Smooth muscle cell (in vitro differentiated cells): ENCODE results near the gene MUS81. TPM values are rescaled to one million over a fixed set of nuclear protein-coding genes. Genes with fewer than 3 reads are reported as not detected.
A peak's percentile ranks its signal among the peaks of the same experiment; 100 is the strongest.

Experiments used
- DNase-seq: peaks from one replicate; lab custom pipeline; 2025; ENCODE audit not compliant: unreplicated experiment; lab: John Stamatoyannopoulos, UW
- H2AFZ ChIP-seq: fragments of 200-600 bp; sonication (generic); 2 replicates; pipeline ENCODE4 v1.6.0; 2016; ENCODE audit warnings: antibody characterized with exemption, low read depth, mild to moderate bottlenecking
- H3F3A ChIP-seq: fragments of 200-600 bp; sonication (generic); 2 replicates; pipeline ENCODE4 v1.6.0; 2017; ENCODE audit warnings: antibody characterized with exemption, low read depth
- H3K27ac ChIP-seq: fragments of 200-600 bp; sonication (generic); 2 replicates; pipeline ENCODE4 v1.5.1; 2016; ENCODE audit warnings: low read depth, mild to moderate bottlenecking
- H3K27me3 ChIP-seq: fragments of 200-600 bp; sonication (generic); 2 replicates; pipeline ENCODE4 v1.6.1; 2016; ENCODE audit warnings: low read depth, mild to moderate bottlenecking
- H3K36me3 ChIP-seq: fragments of 200-600 bp; sonication (generic); 2 replicates; pipeline ENCODE4 v1.5.1; 2016; ENCODE audit warnings: low read depth
- H3K4me1 ChIP-seq: fragments of 200-600 bp; sonication (generic); 2 replicates; pipeline ENCODE4 v1.5.1; 2016; ENCODE audit warnings: low read depth
- H3K4me2 ChIP-seq: fragments of 200-600 bp; sonication (generic); 2 replicates; pipeline ENCODE4 v1.6.0; 2016; ENCODE audit warnings: mild to moderate bottlenecking
- H3K4me3 ChIP-seq: fragments of 200-600 bp; sonication (generic); 2 replicates; pipeline ENCODE4 v1.5.1; 2016; ENCODE audit warnings: mild to moderate bottlenecking
- H3K79me2 ChIP-seq: fragments of 200-600 bp; sonication (generic); 2 replicates; pipeline ENCODE4 v1.6.0; 2016; ENCODE audit warnings: low read depth, mild to moderate bottlenecking
- H3K9ac ChIP-seq: fragments of 200-600 bp; sonication (generic); 2 replicates; pipeline ENCODE4 v1.6.0; 2016; ENCODE audit warnings: low read depth
- H3K9me3 ChIP-seq: fragments of 200-600 bp; sonication (generic); replicated peaks from 2 replicates; pipeline ENCODE4 v1.5.1; 2016; ENCODE audit warnings: low read depth
- H4K20me1 ChIP-seq: fragments of 200-600 bp; sonication (generic); 2 replicates; pipeline ENCODE4 v1.6.0; 2016; ENCODE audit warnings: low read depth
- WGBS: methylation state at CpG from one replicate; pipeline ENCODE4 v1.1.7; 2016; ENCODE audit warnings: low lambda C conversion rate; 5-methylcytosine and 5-hydroxymethylcytosine counted together
- polyA plus RNA-seq: library from polyadenylated mRNA; unstranded; fragments of >200 nt; fragmentation: Nextera tagmentation; extraction: Ambion mirVana; gene quantifications from 2 replicates; pipeline ENCODE4 v1.2.1, GENCODE V29; 2016
- total RNA-seq: library from RNA; depleted of rRNA; stranded (reverse); fragments of >200 nt; gene quantifications from 2 replicates; pipeline ENCODE4 v1.2.3, GENCODE V29; 2014
- TF ChIP-seq, protein P1 (sequence below): fragments of 200-600 bp; sonication (generic); IDR thresholded peaks from 2 replicates; pipeline ENCODE4 v1.5.1; 2017; ENCODE audit warnings: borderline replicate concordance, mild to moderate bottlenecking, antibody characterized with exemption; ENCODE audit not compliant: insufficient read depth, poor library complexity, severe bottlenecking

Gene MUS81
- total and polyA plus RNA-seq, 2 experiments from 2014 or later, result 35.1 to 39.6 TPM

DNA sequence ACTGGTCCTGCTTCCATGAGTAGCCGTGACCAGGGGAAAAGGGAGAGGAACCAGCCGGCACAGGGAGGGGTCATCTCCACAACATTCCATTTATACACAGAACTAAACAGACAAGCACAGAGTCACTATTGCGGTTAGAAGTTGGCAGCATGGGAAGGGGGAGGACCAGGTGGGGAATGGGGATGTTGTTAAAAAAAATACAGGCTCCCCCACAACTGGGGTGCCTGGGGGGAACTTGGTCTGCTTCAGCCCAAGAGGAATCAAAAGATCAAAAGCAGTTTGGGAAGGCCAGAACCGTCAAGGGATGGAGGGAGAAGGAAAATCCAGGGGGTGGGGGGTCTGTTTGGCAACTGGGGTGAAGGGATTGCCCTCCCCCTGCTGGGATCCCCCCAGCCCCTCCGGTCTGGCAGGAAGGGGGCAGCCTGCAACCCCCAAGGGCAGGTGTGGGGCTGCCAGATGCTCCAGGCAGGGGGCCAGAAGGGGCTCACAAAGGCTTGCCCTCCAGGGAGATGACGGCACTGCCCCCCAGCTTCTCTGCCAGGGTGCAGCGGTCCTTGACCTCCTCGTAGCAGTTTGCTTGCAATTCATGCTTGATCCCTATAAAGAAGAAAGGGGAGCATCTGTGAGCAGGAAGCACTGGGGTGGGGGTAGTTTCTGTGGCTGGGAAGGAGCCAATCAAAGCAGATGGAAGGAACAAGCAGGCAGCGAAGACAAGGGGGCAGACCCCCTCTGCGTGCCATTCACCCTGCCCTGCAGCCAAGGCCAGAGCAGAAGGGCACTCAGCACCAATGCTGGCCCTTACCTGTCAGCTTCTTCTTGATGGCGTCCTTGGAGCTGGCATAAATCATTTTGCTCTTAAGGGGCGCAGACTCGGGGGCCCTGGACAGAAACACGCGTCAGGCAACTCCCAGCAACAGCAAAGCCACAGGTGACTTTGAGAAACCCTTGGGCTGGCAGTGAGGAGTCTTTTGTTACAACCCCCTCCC, 5.1 kb upstream of the MUS81 start:
- Histone ChIP-seq H3K9ac (no peak overlapping the region), H3K27ac (peak overlapping the region; percentile 37), H3K4me3 (no peak overlapping the region)

DNA sequence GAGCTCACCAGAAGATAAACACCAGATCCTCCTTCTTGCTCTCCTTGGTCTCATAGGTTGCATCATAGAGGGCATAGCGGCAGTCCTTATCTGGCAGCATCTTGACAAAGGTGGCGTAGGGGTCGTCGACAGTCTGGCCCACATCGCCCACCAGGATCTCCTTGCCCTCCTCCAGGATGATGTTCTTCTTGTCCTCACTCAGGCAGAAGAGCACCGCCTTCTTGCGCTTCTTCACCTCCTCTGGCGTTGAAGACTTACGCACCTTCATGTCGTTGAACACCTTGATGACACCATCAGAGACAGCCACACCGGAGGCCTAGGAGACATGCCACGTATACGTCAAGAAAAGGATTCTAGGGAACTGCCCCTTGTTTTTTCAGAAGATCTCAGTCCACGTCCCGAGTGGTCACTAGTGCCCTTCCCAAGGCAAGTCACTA, 4.3 kb upstream of the MUS81 start:
- H3K4me2 ChIP-seq, result peak overlapping the region; percentile 96
- peaks cover 10% of the 10 kb centered on the region for H3K36me3 ChIP-seq
- peaks cover 53% of the 10 kb centered on the region for H3K79me2 ChIP-seq
- TF ChIP-seq, protein P1, sequence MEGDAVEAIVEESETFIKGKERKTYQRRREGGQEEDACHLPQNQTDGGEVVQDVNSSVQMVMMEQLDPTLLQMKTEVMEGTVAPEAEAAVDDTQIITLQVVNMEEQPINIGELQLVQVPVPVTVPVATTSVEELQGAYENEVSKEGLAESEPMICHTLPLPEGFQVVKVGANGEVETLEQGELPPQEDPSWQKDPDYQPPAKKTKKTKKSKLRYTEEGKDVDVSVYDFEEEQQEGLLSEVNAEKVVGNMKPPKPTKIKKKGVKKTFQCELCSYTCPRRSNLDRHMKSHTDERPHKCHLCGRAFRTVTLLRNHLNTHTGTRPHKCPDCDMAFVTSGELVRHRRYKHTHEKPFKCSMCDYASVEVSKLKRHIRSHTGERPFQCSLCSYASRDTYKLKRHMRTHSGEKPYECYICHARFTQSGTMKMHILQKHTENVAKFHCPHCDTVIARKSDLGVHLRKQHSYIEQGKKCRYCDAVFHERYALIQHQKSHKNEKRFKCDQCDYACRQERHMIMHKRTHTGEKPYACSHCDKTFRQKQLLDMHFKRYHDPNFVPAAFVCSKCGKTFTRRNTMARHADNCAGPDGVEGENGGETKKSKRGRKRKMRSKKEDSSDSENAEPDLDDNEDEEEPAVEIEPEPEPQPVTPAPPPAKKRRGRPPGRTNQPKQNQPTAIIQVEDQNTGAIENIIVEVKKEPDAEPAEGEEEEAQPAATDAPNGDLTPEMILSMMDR, result no peak
- H2AFZ ChIP-seq, result no peak overlapping the region
- H3K27me3 ChIP-seq, result no peaks in the 10 kb centered on the region
- peaks cover 8% of the 10 kb centered on the region for H3K4me1 ChIP-seq
- WGBS, result 88% methylated on average over 15 of the region's 15 CpGs
- no peak for DNase-seq
- H3K4me3 ChIP-seq, result peak overlapping the region; percentile 96
- H3F3A ChIP-seq, result peaks cover 46% of the 10 kb centered on the region
- peak overlapping the region; percentile 66 for H3K27ac ChIP-seq
- peaks cover 70% of the 10 kb centered on the region for H4K20me1 ChIP-seq
- H3K9ac ChIP-seq, result peak overlapping the region; percentile 84
- H3K9me3 ChIP-seq, result no peaks in the 10 kb centered on the region

More for the DNA sequence above, 5.1 kb upstream of the MUS81 start:
- Histone ChIP-seq H3K79me2 (peaks cover 51% of the 10 kb centered on the region), H3K4me1 (peaks cover 8% of the 10 kb centered on the region), H3K27me3 (no peaks in the 10 kb centered on the region), H4K20me1 (peaks cover 74% of the 10 kb centered on the region), H2AFZ (no peak overlapping the region), H3K36me3 (peaks cover 10% of the 10 kb centered on the region), H3F3A (peaks cover 46% of the 10 kb centered on the region), H3K9me3 (no peaks in the 10 kb centered on the region), H3K4me2 (peak overlapping the region; percentile 96)
- 96% methylated on average over 15 of the region's 15 CpGs for WGBS
- DNase-seq, result no peak
- TF ChIP-seq, protein P1, result no peak

DNA sequence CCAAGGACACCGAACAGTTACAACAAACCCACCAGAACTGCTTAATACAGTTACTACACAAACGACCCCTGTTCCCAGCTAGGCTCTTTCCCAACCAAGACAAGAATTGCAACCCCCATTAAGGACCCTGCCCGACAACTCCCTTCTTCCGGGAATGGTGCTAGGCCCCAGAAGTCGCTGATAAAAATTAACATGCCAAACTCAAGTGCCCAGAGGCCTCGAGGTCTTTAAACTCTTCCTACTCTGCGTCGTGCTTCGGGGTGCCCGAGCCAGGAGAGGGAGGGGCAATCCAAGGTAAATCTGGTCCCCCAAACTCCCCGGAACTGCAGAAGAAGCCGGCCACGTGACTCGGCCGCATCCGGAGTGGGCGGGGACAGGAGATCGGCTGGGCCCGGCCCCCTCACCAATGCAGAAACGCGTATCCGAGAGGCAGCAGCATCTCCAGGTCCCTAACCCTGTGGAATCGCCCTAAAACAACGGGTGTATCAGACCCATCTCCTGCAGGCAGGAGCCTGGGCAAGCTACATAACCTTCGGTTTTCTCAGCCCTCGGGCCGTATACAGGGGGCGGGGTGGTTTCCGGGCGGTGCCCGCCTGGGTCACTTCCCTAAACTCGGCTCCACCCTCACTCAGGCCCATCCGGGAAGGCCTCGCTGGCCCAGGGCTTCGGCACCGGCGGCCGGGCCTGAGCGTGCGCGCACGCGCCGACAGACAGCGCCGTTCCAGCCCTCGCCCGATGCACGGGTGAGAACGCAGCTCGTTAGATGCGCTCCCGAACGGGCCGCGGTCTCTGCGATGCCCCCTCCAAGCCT, 3.3 kb upstream of the MUS81 start:
- no peak overlapping the region for H2AFZ ChIP-seq
- peak; percentile 52 for DNase-seq

More for the DNA sequence above, 3.3 kb upstream of the MUS81 start:
- Histone ChIP-seq H4K20me1 (peaks cover 60% of the 10 kb centered on the region), H3K36me3 (peaks cover 10% of the 10 kb centered on the region), H3F3A (peaks cover 50% of the 10 kb centered on the region), H3K9ac (peak overlapping the region; percentile 84), H3K4me2 (peak overlapping the region; percentile 96), H3K4me1 (peaks cover 15% of the 10 kb centered on the region), H3K27ac (peak overlapping the region; percentile 66), H3K9me3 (no peaks in the 10 kb centered on the region), H3K79me2 (peaks cover 63% of the 10 kb centered on the region), H3K4me3 (peak overlapping the region; percentile 96), H3K27me3 (no peaks in the 10 kb centered on the region)
- TF ChIP-seq, protein P1, result no peak
- WGBS, result 2% methylated on average over 48 of the region's 57 CpGs
